Measurements from ENCODE around the gene PACSIN1.

The PACSIN1 gene

DNA sequence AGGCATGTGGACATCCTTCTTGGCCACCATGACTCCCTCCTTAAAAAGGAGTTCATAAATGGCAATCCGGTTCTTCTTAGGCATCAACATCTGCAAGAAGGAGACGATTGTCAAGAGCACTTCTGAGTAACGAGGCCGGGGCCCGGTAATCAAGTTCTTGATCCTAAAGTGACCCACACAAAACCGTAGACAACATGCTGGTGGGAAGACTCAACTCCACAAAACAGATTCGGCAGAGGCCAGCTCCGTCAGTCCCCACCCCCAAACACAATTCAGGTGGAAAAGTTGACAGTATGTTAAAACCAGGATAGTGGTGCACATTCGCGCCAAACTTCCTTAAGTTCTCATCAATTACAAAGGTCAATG, 40.8 kb upstream of the PACSIN1 start:
- DNase-seq (ENCODE audit: low spot score), result no peak
- ChIA-PET POLR2A (ENCODE audit: low non-redundant PET) (interaction anchor here (0.5 kb wide), 1 partner anchor 188 kb away, joined by 5 read pairs; the partner anchor contains the start of gene HMGA1), CTCF (interaction anchor here (0.7 to 1.0 kb wide), 2 partner anchors 35 to 176 kb away, joined by 3 read pairs; no protein-coding TSS in a partner anchor)
- peak overlapping the region; percentile 81 for H3K27ac ChIP-seq
- no peak for TF ChIP-seq CTCF (conservative IDR thresholded peaks at IDR 0.05; ENCODE audit: low read depth)

- no peak for TF ChIP-seq CTCF (conservative IDR thresholded peaks at IDR 0.05; ENCODE audit: low read depth)
- POLR2A ChIA-PET (ENCODE audit: low non-redundant PET), result interaction anchor here (0.6 kb wide), 2 partner anchors 23 to 26 kb away, joined by 7 to 8 read pairs; no protein-coding TSS in a partner anchor
- H3K27ac ChIP-seq, result peak within 1 kb of the TSS; percentile 81
- peak; percentile 98 for DNase-seq (ENCODE audit: low spot score)
- CTCF ChIA-PET, result interaction anchor here (0.6 to 1.1 kb wide), 6 partner anchors 22 to 774 kb away, joined by 3 to 6 read pairs (median 4); no protein-coding TSS in a partner anchor
Observed at GRCh38 chr6:34425498-34426410, 40.1 kb upstream of the PACSIN1 start, which contains the start of gene RPS10. Gene RPS10, minus strand, starts transcription at chr6:34426069. Its CDS starts 848 bp downstream, at chr6:34425221.

GRCh38 chr6:34435916-34436315, 30.0 kb upstream of the PACSIN1 start:
- no peak for TF ChIP-seq CTCF (conservative IDR thresholded peaks at IDR 0.05; ENCODE audit: low read depth)
- no peak for DNase-seq (ENCODE audit: low spot score)
- ChIA-PET CTCF (interaction anchor here (0.5 kb wide), 1 partner anchor 591 kb away, joined by 3 read pairs; no protein-coding TSS in a partner anchor), POLR2A (ENCODE audit: low non-redundant PET) (interaction anchor here (0.6 kb wide), 1 partner anchor 123 kb away, joined by 5 read pairs; no protein-coding TSS in a partner anchor)
- no peak overlapping the region for H3K27ac ChIP-seq

DNA sequence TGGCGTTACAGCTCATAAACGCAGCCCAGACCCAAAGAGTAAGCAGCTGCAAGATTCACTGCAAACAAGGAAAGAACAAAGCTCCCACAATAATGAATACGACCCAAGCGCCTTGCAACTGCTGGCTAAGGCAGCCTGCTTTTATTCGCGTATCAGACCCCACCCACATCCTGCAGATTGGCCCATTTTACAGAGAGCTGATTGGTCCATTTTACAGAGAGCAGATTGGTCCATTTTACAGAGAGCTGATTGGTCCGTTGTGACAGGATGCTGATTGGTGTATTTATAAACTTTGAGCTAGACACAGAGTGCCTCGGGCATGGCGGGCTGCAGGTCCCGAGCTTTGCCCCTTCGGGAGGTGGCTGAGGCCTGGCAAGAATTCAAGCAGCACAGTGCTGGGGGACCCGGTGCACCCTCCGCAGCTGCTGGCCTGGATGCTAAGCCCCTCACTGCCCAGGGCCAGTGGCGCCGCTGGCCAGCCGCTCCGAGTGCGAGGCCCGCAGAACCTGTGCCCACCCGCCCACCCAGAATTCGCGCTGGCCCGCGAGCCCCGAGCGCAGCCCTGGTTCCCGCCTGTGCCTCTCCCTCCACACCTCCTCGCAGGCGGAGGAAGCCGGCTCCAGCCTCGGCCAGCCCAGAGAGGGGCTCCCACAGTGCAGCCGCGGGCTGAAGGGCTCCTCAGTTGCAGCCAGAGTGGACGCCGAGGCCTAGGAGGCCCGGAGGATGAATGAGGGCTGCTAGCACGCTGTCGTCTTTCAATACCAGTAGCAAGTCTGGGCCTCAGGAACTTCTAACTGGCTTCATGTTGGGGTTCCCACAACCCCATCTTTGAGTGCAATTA, 28.9 kb upstream of the PACSIN1 start:
- H3K27ac ChIP-seq, result no peak overlapping the region
- POLR2A ChIA-PET (ENCODE audit: low non-redundant PET), result interaction anchor here (0.6 kb wide), 1 partner anchor 125 kb away, joined by 5 read pairs; no protein-coding TSS in a partner anchor
- CTCF ChIA-PET, result interaction anchor here (0.5 kb wide), 1 partner anchor 326 kb away, joined by 3 read pairs; no protein-coding TSS in a partner anchor
- no peak for TF ChIP-seq CTCF (conservative IDR thresholded peaks at IDR 0.05; ENCODE audit: low read depth)
- no peak for DNase-seq (ENCODE audit: low spot score)

- no peak for TF ChIP-seq CTCF (conservative IDR thresholded peaks at IDR 0.05; ENCODE audit: low read depth)
- DNase-seq (ENCODE audit: low spot score), result no peak
- ChIA-PET POLR2A (ENCODE audit: low non-redundant PET) (no interaction called here), CTCF (no interaction called here)
- no peak overlapping the region for H3K27ac ChIP-seq
Observed at GRCh38 chr6:34437644-34437970, 28.3 kb upstream of the PACSIN1 start.

DNA sequence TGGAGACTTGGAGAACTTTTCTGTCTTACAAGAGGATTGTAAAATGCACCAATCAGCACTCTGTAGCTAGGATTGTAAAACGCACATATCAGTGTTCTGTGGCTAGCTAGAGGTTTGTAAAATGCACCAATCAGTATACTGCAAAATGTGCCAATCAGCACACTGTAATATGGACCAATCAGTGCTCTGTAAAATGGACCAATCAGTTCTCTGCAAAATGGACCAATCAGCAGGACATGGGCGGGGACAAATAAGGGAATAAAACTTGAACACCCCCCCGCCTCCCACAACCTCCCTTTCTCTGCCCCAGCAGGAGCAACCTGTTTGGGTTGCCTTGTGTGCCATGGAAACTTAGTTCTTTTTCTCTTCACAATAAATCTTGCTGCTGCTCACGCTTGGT, 27.2 kb upstream of the PACSIN1 start:
- H3K27ac ChIP-seq, result no peak overlapping the region
- ChIA-PET CTCF (interaction anchor here (0.6 kb wide), 1 partner anchor 512 kb away, joined by 6 read pairs; no protein-coding TSS in a partner anchor), POLR2A (ENCODE audit: low non-redundant PET) (no interaction called here)
- no peak for DNase-seq (ENCODE audit: low spot score)
- no peak for TF ChIP-seq CTCF (conservative IDR thresholded peaks at IDR 0.05; ENCODE audit: low read depth)
